Rectal smooth muscle tissue (tissue), 1 donor: ENCODE results near the gene SEC16B.

Experiments used
- H3K27ac ChIP-seq: one replicate; pipeline ENCODE4 v1.7.0; 2013; ENCODE audit warnings: low read depth, low read length, inconsistent platforms
- H3K27me3 ChIP-seq: one replicate; pipeline ENCODE4 v1.7.0; 2013; ENCODE audit warnings: low read length; ENCODE audit not compliant: control insufficient read depth, insufficient read depth
- H3K36me3 ChIP-seq: one replicate; pipeline ENCODE4 v1.7.0; 2013; ENCODE audit warnings: low read length; ENCODE audit not compliant: control insufficient read depth, insufficient read depth
- H3K4me1 ChIP-seq: one replicate; pipeline ENCODE4 v1.7.0; 2013; ENCODE audit warnings: low read length; ENCODE audit not compliant: control insufficient read depth, insufficient read depth
- H3K4me3 ChIP-seq: one replicate; pipeline ENCODE4 v1.7.0; 2013; ENCODE audit warnings: low read length
- H3K9ac ChIP-seq: one replicate; pipeline ENCODE4 v1.7.0; 2013; ENCODE audit warnings: low read length

The SEC16B gene

DNA sequence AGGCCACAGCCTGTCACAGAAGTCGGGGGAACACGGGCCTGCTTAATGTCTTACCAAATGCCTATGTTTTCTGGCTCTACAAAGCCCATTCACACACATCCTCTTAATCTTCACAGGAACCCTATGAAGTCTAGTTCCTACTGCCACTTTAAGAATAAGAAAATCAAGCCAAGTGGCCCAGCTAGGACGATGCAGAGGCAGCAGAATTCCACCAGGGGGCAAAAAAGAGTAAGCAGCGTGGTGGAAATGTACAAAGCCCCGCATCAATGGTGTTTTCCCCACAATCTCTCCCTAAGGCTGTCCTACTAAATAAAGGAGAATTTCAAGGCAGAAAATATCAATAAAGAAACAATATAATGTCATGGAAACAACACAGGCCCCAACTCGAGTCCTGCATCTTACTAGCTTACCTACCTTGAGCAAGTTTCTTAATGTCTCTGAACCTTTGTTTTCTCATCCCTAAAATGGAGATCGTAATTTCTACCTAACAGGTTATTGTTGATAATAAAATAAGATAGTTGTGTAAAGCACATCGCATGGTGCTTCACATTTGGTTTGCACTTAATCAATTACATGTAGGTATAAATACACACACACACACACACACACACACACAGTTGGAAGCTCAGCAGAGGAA is 21.4 kb downstream of the SEC16B start:
- H3K36me3 ChIP-seq, result no peaks in the 10 kb centered on the region
- no peak overlapping the region for H3K27ac ChIP-seq
- H3K9ac ChIP-seq, result no peak overlapping the region
- H3K4me3 ChIP-seq, result no peak overlapping the region
- no peaks in the 10 kb centered on the region for H3K4me1 ChIP-seq
- H3K27me3 ChIP-seq, result no peaks in the 10 kb centered on the region

DNA sequence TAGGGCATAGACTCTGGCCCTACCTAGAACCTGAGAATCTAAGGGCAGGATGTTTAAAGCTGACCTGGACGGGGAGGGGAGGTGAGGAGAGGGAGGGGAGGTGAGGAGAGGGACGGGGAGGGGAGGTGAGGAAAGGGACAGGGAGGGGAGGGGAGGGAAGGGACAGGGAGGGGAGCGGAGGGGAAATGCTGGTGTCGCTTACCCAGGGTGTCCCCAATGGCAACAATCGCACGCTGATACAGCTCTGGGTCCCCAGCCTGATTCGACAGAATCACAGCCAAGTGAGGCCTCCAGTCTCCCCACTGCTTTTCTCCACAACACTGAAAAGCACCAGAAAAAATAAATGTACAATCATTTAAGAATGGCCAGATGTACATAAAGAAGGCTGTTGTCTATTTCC is 22.2 kb downstream of the SEC16B start:
- H3K36me3 ChIP-seq, result no peaks in the 10 kb centered on the region
- no peaks in the 10 kb centered on the region for H3K27me3 ChIP-seq

DNA sequence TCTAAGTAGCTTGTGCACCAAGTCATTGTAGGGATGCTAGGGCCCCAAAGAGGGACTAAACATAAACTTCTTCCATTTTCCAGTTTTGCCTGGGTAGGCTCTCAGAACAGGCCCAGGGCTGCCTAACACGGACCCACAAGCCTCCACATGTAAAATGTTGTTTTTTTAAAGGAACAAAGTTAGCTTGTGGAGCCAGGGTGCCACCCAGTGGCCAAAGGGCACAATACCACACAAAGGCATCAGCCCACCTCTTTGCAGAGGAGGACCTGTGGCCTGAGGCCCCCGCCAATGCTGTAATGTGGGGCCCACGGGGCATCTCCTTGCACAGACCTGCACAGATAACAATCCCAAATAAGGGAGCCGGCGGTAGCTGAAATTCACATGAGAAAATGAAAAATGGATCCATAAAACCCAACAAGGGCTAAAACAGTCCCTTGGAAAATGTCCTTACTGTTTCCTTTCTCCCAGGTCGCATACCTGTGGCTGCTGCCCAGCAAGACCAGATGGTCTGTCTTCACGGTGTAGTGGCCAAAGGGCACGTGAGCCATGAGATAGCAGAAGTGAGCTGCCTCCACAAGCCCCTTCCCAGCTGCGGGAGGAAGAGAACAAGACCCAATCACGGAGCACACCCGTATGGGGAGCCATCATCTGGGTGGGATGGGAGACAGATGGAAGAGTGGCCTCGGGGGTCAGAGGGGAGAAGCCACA is 23.8 kb downstream of the SEC16B start:
- no peaks in the 10 kb centered on the region for H3K4me1 ChIP-seq
- no peak overlapping the region for H3K4me3 ChIP-seq
- H3K36me3 ChIP-seq, result no peaks in the 10 kb centered on the region
- H3K27ac ChIP-seq, result no peak overlapping the region
- H3K27me3 ChIP-seq, result no peaks in the 10 kb centered on the region
- no peak overlapping the region for H3K9ac ChIP-seq

More for the DNA sequence above, 22.2 kb downstream of the SEC16B start:
- Histone ChIP-seq H3K9ac (no peak overlapping the region), H3K4me1 (no peaks in the 10 kb centered on the region), H3K4me3 (no peak overlapping the region), H3K27ac (no peak overlapping the region)

DNA sequence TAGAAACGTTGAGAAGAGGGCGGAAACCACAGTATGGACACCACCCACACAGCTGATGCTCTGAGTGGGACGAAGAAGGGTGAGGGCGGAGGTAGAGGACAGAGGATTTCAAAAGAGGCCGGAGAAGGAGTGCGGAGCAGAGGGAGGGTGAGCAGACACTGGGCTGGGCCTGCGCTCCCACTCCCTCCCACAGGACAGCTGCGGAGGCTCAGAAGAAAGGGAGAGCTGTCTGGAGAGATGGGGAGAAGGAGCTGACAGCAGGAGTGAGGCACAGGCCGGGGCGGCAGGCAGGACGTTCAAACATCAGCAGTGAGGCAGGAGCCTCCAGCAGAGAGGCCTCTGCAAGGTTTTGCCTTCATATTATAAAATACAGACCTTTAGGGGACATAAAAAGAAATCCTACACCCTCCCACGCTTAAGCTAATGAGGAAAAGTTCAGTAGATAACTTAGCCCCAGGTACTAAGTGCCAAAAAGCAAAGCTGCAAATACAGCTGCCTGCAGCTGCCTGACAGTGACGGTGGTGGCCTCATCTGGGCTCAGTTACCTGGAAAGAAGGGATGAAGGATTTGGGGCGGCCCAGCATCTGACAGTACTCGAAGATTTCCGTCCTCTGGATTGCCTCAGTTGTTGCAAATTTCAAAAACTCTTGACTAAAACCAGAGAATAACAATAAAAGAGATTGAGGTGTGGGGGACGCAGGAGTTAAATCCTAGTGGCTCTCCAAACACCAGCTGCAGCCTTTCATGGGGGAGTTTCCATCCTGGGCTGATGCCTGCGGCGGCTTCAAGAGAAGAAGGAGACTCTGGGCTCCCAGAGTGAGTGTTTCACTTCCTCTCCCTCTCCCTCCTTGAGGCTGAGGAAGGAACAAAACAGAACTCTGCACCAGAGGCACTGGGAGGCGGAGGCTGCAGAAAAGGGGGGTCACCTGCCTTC is 25.6 kb downstream of the SEC16B start:
- Histone ChIP-seq H3K27ac (no peak overlapping the region), H3K9ac (no peak overlapping the region), H3K27me3 (no peaks in the 10 kb centered on the region), H3K4me3 (no peak overlapping the region), H3K36me3 (peaks cover 3% of the 10 kb centered on the region), H3K4me1 (no peaks in the 10 kb centered on the region)

DNA sequence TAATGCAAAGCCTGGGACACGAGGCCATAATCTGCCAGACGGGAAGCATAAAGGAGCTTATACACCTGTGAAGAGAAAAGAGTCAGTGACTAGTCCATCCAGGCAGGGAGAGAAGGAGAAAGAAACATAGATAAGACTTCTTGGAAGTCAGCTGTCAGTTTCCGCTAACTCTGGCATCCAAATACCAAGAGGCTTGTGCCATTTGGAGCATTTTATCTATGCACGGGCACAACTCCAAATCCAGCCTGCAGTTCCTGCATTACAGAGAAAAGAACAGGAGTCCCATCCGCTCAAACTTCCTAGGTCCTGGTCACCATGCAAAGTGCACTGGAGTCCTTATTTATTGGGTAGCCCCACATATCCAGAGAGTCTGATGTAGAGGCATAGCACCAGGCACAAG is 27.9 kb downstream of the SEC16B start:
- Histone ChIP-seq H3K4me3 (no peak overlapping the region), H3K27me3 (no peaks in the 10 kb centered on the region), H3K4me1 (no peaks in the 10 kb centered on the region), H3K27ac (no peak overlapping the region), H3K9ac (no peak overlapping the region), H3K36me3 (peaks cover 6% of the 10 kb centered on the region)

GRCh38 chr1:177940682-177941081 is 29.2 kb downstream of the SEC16B start:
- Histone ChIP-seq H3K4me1 (no peaks in the 10 kb centered on the region), H3K27ac (no peak overlapping the region), H3K4me3 (no peak overlapping the region), H3K27me3 (no peaks in the 10 kb centered on the region), H3K9ac (no peak overlapping the region), H3K36me3 (peaks cover 9% of the 10 kb centered on the region)

DNA sequence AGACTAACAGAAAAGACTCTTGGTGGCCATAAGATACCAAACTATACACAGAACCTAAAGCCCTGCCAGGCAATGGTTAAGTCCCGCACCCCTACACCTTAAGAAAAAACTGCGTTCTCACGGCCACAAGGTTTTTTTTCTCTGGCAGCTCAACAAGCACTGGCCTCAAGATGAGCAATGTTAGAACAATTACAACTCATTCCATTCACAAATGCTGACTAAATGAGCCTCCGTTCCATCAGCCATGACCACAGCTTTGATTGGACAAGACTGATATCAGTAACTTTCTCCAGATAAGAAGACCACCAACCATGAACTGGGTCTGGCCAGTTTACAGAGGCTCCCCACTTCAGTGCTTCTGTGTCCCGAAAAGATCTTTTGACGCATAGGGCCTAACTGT is 31.9 kb downstream of the SEC16B start:
- H3K27me3 ChIP-seq, result no peaks in the 10 kb centered on the region
- peaks cover 9% of the 10 kb centered on the region for H3K36me3 ChIP-seq
- H3K4me1 ChIP-seq, result no peaks in the 10 kb centered on the region
- H3K27ac ChIP-seq, result no peak overlapping the region
- no peak overlapping the region for H3K4me3 ChIP-seq
- no peak overlapping the region for H3K9ac ChIP-seq

DNA sequence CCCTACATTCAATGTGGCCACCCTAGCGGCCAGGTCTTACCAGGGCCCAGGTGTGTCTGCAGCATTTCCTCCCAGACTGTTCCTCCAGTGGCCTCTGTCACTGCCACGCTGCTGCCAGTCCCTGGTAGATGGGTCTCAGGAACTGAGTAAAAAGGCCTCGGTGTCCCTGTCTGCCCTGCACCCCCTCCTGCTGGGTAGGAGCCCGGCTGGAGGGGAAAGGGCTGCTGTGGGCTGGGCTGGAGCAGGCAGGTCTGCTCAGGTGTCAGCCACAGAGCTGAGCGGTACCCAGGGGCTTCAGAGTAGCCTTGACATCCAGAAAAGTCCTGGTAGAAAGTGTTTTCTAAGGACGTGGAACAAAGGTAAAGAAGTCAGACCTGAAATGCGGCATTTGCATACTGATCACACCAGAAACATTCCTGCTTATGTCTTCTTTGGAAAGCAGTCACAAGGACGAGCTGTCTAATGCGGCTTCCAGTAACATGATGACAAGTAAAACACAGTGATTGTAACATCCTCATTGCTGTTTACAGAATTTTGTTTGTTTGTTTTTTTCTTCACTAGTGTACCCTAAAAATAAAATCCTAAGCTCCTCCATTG is 32.6 kb downstream of the SEC16B start:
- H3K4me3 ChIP-seq, result no peak overlapping the region
- peaks cover 9% of the 10 kb centered on the region for H3K36me3 ChIP-seq
- H3K9ac ChIP-seq, result no peak overlapping the region
- no peaks in the 10 kb centered on the region for H3K27me3 ChIP-seq
- no peaks in the 10 kb centered on the region for H3K4me1 ChIP-seq
- no peak overlapping the region for H3K27ac ChIP-seq

DNA sequence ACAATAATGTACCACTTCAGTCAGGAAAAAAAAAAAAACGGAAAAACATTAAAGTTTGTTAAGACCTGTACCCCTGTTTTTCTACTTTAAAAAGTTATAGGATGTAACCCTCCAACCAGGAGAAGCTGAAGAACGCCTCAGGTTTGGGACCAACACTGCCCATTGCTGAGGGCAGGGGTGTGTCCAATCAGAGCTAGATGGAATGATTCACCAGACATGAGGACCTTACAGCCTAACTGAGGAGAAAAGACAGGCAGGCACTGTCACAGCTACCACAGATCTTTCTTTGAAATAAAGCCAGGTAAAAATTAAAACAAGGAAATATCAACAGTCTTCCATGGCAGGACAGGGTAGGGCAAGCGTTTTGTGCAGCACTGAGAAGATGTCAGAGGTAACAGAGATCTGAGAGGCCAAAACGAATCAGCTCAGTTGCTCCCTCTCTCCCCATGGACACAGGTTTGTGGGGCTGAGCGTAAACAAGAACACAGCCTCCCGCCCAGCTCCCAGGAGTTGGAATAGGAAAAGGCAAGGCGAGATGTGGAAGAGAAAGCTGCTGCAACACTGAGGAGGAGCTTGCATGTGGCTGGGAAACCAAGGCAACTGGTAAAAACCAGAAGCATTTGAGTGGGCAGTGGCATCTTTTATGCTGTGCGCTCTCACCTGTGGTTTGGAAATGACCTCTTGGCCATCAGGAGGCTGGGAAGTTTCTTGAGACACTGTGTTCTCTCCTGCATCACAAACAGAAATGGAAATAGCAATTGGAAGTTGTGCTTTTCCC is 34.0 kb downstream of the SEC16B start:
- Histone ChIP-seq H3K36me3 (peaks cover 9% of the 10 kb centered on the region), H3K27me3 (no peaks in the 10 kb centered on the region), H3K27ac (no peak overlapping the region), H3K9ac (no peak overlapping the region), H3K4me1 (no peaks in the 10 kb centered on the region), H3K4me3 (no peak overlapping the region)

DNA sequence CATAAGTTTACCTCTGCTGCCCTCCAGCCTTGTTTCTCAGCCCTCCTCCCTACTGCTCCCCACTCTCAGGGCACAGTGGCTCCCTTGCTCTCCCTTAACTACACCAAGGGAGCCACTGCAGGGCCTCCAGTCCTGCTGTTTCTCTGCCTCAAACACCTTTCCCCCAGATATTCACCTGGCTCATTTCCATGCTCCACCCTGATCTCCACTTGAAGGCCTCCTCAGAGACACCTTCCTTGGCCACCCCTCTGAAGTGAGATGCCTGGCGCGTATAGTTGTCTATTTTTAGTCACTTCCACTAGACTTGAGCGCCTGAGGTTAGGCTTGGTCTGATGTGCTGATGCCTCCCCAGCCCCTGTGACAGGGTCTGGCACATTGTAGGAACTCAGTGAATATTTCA is 34.9 kb downstream of the SEC16B start:
- Histone ChIP-seq H3K27me3 (no peaks in the 10 kb centered on the region), H3K27ac (no peak overlapping the region), H3K4me3 (no peak overlapping the region), H3K36me3 (peaks cover 5% of the 10 kb centered on the region), H3K4me1 (no peaks in the 10 kb centered on the region), H3K9ac (no peak overlapping the region)

DNA sequence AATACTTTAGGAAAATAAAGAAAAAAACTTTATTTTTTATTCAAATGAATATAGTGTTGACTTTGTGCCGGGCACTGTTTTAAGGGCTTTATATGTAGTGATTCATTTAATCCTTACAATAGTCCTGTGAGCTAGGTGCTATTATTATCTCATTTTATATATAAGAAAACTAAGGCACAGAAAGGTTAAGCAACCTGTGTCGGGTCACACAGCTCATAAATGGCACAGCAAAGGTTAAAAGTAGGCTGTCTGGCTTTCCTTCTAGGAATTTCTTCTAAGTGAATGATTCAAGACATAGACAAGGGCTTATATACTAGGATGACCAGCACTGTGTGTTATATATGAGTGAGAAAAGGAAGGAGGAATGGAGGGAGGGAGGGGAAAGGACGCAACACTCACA is 35.4 kb downstream of the SEC16B start:
- Histone ChIP-seq H3K4me3 (no peak overlapping the region), H3K27ac (no peak overlapping the region), H3K4me1 (no peaks in the 10 kb centered on the region), H3K36me3 (peaks cover 6% of the 10 kb centered on the region), H3K27me3 (no peaks in the 10 kb centered on the region), H3K9ac (no peak overlapping the region)
